KOPT-K1 (cell line): ENCODE measurements around the gene TANC1.

Experiments used
- H3K27ac ChIP-seq: fragments of 200-600 bp; sonication (generic); 2 replicates; pipeline ENCODE4 v1.5.1; 2016; ENCODE audit warnings: antibody characterized with exemption, mild to moderate bottlenecking, low read depth, low read length; ENCODE audit not compliant: poor library complexity, severe bottlenecking
- H3K36me3 ChIP-seq: fragments of 200-600 bp; sonication (generic); 2 replicates; pipeline ENCODE4 v1.5.1; 2017; ENCODE audit warnings: antibody characterized with exemption, mild to moderate bottlenecking, low read length, moderate library complexity; ENCODE audit not compliant: insufficient read depth
- H3K9me3 ChIP-seq: fragments of 200-600 bp; sonication (generic); 2 replicates; pipeline ENCODE4 v1.5.1; 2017; ENCODE audit warnings: antibody characterized with exemption, low read length, mild to moderate bottlenecking; ENCODE audit not compliant: insufficient read depth, poor library complexity, severe bottlenecking

The TANC1 gene

GRCh38 chr2:159281002-159281401 lies 312.6 kb downstream of the TANC1 start:
- Histone ChIP-seq H3K9me3 (no peaks in the 10 kb centered on the region), H3K36me3 (peaks cover 12% of the 10 kb centered on the region; the same call in 1 of the 2 replicates), H3K27ac (no peak overlapping the region)
